ENCODE data around the gene CCR2.
"Not testable (repeated sequence)": the region's sequence is repeated elsewhere in the genome, so short reads cannot be mapped to it uniquely, and the experiment has no call there.

Gene CCR2

DNA sequence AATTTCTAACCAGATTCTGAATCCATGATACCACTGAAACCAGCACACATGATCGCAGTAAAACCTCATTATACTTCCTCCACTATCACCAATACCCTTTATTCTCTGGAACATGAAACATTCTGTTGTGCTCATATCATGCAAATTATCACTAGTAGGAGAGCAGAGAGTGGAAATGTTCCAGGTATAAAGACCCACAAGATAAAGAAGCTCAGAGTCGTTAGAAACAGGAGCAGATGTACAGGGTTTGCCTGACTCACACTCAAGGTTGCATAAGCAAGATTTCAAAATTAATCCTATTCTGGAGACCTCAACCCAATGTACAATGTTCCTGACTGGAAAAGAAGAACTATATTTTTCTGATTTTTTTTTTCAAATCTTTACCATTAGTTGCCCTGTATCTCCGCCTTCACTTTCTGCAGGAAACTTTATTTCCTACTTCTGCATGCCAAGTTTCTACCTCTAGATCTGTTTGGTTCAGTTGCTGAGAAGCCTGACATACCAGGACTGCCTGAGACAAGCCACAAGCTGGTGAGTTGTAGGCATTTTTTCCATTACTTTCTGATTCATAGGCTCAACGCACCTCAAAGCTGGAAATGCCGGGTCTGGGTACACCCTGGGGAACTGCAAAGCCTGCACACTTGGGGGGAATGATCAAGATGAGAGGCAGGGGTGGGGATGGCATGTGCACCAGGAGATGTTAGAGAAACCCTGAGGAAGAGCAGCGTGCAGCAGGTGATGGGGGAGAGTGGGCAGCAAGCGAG lies at the start of gene CCR2:
Gene CCR2, plus strand, starts transcription at position 465 of the 764 bp plus-strand sequence. CDS start 3,417 bp downstream, outside the sequence.
- no peak for DNase-seq

DNA sequence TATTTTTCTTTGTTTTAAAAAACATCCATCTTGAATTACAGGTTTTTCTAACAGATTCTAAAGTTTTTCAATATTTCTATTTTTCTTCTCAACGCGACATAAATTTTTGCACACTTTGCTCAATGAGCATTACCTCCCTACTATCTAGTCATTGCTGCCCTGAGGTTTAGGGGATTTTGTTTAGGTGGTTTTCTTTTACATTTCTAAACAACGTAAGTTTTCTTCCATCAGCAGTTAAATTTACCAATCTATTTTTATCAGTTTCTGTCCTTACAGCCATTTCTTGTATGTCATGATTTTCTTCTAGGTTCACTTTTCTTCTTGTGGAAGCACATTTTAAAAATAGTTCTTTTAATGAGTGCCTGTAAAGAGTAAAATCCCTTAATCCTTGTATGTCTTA lies 49.2 kb upstream of the CCR2 start:
- DNase-seq = no peak

DNA sequence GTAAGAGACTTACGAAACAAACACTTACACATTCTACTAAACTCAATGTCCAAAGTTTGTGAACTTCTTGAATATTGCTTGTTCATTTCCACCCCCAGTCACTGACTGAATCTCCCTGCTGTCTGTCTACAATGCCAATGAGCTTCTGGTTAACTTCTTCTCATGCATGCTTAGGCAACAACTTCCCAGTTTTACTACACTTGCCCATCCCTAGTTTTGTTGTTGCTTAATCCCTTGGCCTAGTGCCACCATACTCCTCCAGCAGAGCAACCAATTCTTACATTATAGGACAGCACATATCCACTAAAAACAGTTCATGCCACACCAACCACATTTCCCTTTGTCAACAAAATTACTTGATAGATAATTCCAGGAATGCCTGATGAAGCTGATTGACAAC lies 40.9 kb upstream of the CCR2 start:
- peak in 5 of 56 donors; percentile 2 to 26 (median 12) for DNase-seq

DNA sequence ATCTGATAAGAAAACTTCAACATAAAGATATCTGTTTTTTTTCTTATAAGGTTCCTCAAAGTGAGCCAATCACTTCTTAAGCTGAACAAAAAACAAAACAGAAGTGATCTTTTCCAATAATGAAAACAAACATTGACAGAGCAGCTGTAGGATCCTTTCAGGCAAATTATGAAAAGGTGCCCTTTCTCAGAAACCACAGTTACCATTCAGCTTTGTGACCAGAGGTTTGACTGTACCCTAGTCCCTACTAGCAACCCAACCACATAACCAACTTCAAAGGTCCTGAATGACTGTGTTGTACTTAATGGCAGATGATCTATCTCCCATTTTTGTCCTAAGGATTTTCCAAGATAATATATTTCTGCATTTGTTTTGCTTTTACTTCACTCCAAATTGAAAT lies 39.4 kb upstream of the CCR2 start:
- no peak for DNase-seq

DNA sequence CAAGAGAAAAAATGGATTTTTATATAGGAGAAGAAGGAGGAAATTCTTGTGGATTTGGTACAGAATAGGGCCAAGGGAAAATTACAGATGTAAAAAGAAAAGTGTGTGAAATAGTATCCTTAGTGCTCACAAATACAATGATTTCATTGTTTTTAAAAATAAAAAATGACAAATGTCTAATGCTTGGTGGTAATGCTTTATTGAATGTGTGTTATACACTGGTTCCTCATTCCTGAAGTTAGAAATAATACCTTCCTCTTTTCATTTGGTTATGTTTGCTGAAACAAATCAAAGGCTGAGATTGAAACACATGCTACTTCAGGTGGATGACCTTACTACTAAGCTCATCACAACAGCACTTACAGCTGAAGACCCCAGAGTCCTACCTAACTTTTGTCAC lies 37.7 kb upstream of the CCR2 start:
- DNase-seq = no peak

DNA sequence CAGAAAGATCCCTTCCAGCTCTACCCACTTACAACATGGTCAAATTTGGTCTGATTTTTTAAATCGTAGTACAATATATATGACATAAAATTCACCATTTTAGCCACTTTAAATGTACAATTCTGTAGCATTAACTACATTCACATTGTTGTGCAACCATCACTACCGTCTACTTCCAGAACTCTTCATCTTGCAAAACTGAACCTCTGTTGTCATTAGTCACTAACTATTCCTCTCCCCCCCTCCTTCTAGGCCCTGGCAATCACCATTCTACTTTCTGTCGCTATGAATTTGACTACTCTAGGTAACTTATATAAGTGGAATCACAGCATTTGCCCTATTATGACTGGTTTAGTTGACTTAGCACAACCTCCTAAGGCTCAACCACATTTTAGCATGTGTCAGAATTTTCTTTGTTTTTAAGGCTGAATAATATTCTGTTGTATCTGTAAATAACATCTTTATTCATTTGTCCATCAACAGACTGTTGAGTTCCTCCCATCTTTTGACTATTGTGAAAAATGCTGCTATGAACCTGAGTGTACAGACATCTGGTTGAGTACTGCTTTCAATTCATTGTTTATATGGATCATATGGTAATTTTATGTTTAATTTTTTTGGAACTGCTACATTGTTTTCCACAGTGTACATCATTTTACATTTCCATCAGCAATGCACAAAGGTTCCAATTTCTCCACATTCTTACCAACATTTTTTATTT lies 35.5 kb upstream of the CCR2 start:
- DNase-seq = no peak

DNA sequence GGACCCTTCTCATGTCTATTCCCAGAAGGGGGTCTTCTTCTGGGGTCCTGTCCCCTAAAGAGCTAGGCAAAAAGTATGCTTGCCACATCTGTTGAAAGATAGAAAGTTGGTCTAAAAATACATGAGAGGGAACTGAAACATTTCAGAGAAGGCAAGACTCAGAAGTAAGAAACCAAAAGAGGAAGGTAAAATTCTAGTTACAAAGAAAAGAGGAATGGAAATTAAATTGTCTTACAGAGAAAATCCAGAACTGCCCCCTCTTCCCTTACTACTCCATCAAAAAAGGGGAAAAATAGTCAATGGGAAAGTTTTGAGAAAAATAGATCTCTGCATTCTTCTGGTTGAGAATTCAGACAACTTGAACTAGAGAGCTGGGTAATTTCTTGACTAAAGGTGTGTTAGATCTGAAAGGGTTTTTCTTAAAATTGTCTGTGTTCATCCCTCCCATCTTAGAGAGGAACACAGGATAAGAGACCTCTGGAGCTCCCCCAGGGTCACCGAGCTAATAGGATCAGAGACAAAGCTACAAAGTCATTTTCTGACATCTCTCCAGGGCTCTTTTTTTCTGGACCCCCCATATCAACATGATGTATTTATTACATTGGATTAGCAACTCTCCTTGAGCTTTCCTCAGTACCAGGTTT lies 32.3 kb upstream of the CCR2 start:
- no peak for DNase-seq

DNA sequence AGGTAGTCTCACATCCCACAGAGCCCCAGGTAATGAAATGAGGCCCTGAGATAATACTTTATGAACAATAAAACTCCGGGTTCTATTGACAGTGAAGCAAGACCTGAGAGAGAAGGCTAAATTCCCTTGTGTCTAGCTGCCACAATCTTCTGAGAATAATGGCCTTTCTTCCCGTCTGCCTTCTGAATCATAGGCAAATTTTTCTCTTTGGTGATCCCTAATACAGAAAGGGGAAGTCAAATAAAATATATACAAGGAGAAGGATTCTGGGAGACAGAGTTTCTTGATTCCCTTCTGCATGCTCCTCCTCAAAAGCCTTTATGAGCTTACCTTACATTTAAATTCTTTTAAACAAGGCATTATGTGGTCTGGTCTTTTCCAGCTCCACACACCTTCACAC lies 29.9 kb upstream of the CCR2 start:
- no peak for DNase-seq

DNA sequence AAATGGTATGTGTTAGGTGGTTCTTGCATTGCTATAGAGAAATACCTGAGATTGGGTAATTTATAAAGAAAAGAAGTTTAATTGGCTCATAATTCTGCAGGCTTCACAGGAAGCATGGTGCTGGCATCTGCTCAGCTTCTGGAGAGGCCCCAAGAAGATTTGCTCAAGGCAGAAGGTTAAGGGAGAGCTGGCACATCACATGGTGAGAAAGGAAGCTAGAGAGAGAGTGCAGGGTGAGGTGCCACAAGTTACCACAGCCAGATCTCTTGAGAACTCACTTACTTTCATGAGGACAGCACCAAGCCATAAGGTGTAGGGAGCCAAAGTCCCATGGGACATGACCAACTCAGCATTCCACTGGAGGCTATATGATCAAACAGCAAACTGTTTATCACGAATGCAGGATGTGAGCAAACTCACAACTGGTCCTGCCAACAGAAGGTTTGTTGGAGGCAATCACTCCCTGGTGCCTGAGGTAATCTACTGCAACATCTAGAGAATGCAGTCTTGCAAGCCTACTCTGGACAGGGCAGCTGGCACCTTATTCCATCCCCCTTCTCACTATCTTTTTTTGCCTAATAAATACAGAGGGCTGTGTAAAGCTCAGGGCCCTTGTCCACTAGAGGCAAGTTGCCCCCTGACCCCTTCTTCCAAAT lies 28.1 kb upstream of the CCR2 start:
- DNase-seq = no peak

DNA sequence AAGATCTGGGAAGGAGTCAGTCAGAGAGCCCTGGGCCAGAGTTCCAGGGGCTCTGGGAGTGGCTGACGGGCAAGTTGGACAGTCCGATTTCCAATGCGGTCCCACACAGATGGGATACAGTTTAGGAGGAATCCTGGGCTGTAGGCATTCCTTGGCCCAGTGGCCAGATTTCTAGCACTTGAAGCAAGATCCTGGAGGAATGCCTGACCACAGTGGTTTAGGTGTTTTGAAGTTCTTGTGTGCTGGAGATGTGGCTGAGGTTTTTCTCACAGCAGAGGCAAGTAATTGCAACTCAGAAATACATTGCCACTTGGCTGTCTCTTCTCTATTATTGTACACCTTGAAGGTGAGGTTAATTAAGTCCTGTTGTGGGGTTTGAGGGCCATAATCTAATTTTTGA lies 23.2 kb upstream of the CCR2 start:
- DNase-seq = not testable (repeated sequence)

DNA sequence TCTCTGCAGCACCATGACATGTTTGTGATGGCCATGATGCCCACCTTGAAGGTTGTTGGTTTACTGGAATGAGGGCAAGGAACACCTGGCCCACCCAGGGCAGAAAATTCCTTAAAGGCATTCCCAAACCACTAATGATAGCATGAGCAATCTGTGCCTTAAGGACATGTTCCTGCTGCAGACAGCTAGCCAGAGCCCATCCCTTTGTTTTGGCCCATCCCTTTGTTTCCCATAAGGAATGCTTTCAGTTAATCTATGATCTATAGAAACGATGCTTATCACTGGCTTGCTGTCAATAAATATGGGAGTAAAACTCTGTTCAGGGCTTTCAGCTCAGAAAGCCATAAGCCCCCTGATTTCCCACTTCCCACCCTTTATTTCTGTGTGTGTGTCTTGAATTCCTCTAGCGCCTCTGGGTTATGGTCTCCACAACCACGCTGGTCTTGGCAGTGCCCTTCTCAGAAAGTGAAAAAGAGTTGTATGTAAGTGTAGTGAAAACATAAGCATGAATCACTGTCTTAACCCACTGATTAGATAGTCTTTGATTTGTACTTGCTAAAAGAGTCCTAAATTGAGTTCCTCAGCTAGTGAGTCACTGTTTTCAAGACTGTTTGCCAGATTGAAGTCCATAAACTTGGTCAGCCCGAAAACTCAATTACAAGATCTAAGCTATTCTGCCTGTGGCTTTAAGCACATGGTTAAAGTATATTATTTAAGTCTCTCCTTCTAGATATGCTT lies 19.0 kb upstream of the CCR2 start:
- DNase-seq = no peak

DNA sequence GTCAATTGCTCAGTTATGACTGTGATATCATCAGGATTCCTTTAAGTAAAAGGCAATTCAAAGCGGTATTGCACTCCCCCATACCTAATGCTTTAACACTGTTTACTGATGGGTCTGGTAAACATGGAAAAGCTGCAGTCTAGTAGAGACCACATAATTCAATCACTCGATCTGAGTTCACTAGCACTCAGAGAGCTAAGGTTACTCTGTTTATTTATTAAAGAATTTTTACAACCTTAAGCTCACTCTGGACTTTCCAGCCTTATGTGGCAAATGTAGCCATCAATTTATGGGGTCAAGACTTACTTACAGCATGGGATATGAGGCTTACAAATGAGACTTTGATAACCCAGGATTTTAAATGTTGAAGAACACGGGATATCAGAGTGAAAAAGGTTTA lies 18.4 kb upstream of the CCR2 start:
- no peak for DNase-seq

DNA sequence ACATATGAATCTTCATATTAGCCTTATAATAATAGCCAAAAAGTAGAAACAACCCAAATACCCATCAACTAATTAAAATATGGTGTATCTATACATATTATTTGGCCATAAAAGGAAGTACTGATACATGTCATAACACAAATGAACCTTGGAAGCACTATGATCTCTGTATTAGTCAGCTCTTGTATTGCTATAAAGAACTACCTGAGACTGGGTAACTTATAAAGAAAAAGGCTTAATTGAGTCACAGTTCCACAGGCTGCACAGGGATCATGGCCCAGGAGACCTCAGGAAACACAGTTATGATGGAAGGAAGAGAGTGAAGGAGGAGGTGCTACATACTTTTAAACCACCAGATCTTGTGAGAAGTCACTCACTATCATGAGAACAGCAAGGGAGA lies 16.0 kb upstream of the CCR2 start:
- no peak for DNase-seq

DNA sequence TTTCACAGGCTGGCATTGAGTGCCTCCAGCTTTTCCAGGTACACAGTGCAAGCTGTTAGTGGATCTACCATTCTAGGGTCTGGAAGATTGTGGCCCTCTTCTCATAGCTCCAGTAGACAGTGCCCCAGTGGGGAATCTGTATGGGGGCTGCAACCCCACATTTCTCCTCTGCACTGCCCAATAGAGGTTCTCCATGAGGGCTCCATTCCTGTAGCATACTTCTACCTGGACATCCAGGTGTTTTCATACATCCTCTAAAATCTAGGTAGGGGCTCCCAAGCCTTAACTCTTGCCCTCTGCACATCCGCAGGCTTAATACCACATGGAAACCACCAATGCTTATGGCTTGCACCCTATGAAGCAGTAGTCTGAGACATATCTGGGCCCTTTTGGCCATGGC lies 15.1 kb upstream of the CCR2 start:
- no peak for DNase-seq

DNA sequence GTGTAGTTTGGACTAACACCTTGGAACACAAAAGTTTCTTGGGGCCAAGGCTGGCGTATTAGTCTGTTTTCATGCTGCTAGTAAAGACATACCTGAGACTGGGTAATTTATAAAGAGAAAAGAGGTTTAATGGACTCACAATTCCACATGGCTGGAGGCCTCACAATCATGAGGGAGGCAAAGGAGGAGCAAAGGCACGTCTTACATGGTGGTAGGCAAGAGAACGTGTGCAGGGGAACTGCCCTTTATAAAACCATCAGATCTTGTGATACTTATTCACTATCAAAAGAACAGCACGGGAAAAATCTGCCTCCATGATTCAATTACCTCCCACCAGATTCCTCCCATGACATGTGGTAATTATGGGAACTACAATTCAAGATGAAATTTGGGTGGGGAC lies 9.4 kb upstream of the CCR2 start:
- DNase-seq = no peak

DNA sequence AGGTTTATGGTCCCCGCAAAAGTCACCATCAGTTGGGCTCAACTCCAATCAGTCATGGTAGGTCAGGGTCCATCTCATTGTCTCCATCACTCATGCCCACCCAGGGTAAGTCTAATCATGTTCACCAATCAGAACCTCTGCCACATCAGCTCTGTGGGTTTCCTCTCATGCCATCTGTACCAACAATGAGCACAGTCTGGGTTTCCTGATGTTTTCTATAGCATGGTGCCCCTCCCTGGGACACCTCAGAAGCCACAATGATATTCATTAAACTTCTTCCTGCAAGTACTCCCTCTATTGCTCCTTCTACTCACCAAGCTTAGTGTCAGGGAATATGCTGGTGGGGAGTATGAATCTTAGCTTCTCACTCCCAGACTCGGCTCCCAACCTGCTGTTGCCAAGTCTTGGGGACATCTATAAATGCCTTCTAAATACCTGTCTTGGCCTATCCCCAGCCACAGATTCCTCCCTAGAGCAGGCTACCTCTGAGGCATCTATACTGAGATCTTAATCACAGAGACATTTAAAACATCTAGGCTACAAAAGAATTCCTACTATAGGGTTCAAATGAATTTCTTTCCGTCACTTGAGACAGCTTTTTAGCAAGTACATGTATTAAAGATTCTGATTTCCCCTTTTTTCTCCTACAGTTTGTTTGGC lies 5.0 kb upstream of the CCR2 start:
- no peak for DNase-seq

DNA sequence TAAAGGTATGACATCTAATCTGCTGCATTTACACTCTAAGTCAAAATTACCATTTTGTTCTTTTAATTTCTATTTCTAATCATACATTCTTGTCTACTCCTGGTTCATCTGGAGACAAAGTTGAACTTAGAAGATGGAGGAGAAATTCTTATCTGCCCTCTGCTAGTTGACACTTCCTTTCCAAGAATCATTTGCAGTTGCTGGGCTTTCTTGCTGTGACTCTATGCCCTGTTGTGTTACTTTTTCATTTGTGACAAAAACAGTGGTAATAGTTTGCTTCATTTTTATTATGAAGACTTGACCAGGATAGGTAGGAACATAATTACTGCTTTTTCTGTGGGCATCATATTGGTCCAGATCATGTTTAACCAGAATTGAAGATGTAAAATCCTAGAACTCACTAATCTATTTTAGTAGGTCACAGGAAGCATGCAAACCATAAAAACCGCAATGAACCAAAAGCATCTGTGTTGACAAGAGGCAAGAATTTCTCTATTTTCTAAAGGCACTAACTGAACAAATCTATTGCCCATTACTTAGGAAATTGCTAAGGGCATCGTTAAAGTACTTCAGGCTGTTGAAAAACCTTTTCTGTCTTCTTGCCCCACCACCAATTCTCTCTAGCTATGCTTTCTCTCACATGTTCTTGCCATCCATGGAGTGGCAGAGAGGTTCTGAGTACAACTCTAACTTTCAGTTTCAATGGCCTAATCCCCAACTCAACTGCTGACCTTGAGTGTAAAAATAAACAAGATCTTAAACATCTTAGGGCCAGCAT lies 4.2 kb upstream of the CCR2 start:
- DNase-seq = no peak

DNA sequence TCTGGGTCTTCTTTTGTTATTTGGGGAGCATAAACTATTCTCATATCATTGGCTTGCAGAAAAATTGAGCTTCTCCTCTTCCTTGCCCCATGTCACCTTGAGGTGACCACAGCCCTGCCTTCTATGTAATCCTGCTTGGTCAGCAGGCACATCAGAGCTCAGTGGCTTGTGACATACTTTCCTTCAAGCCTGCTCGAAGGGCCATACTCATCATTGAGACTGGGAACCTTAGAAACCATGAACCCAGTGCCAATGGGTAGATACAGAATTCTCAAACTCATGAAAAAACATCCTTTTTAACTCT lies 3.7 kb upstream of the CCR2 start:
- DNase-seq = no peak

DNA sequence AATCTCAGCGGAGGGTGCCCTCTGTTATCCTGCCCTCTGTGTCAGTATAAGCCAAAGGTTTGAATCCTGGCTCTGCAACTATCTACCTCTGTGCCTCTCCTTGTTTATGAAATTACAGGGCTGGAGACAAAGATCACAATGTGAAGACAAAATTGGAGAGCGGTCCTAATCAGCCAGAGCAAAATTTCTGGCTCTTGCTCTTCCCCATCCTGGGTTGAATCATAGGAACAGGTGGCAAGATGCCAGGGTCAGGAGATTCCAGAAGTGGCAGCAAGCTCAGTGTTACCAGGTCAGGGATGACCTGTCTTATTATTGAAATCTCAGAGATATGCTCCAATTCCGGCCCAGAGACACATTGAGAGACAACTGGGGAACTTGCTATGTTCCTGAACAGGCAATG lies 2.3 kb upstream of the CCR2 start:
- DNase-seq = no peak

DNA sequence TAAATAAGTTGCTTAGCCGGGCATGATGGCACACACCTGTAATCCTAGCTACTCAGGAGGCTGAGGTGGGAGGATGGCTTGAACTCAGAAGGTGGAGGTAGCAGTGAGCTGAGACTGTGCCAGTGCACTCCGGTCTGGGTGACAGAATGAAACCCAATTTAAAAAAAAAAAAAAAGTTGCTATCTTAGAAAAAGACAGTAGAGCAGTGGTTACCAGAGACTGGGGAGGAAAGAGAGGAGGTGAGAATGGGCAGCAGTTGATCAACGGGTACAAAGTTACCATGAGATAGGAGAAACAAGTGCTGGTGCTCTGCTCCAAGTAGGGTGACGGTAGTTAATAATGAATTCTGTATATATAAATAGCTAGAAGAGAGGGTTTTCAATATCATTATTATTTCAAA lies 821 bp upstream of the CCR2 start:
- no peak for DNase-seq
